PC-9 (cell line): ENCODE results near the gene MAVS. TPM values are rescaled to one million over a fixed set of nuclear protein-coding genes. Genes with fewer than 3 reads are reported as not detected.
A peak's percentile ranks its signal among the peaks of the same experiment; 100 is the strongest.

Experiments
- Bru-seq: library from RNA; stranded (reverse); fragments of 400-500 nt; gene quantifications from one replicate; lab custom pipeline; 2021; lab: Mats Ljungman, UMichigan
- BruChase-seq, 2 experiments: library from RNA; stranded (reverse); fragments of 400-500 nt; gene quantifications; one replicate each; lab custom pipeline; 2021; lab: Mats Ljungman, UMichigan
- BruUV-seq: library from RNA; stranded (reverse); fragments of 400-500 nt; replicated peaks from 2 replicates; lab custom pipeline; 2021; lab: Mats Ljungman, UMichigan
- CTCF ChIA-PET: fragments of 300-600 bp; sonication (Branson Sonifier 250); formaldehyde crosslinking; loops from one replicate; lab custom pipeline; 2022; ENCODE audit warnings: antibody characterized with exemption; lab: Charles Lee
- POLR2A ChIA-PET: fragments of 300-600 bp; sonication (Branson Sonifier 250); formaldehyde crosslinking; loops from one replicate; lab custom pipeline; 2022; ENCODE audit warnings: antibody characterized with exemption; ENCODE audit not compliant: unreplicated experiment; lab: Charles Lee
- DNase-seq, 2 experiments: peaks; one replicate each; pipeline versions ENCODE4 v3.0.0 to v3.0.0-alpha.2; 2015 to 2022; ENCODE audit warnings: mixed read lengths in 1 of 2
- H2AFZ ChIP-seq: fragments of 200-600 bp; sonication (generic); 2 replicates; pipeline ENCODE4 v1.8.1; 2017; ENCODE audit warnings: antibody characterized with exemption
- H3F3A ChIP-seq: fragments of 200-600 bp; sonication (generic); 2 replicates; pipeline ENCODE4 v1.8.1; 2017; ENCODE audit warnings: antibody characterized with exemption, mild to moderate bottlenecking, low read depth; ENCODE audit not compliant: insufficient read depth
- H3K27ac ChIP-seq: fragments of 200-600 bp; sonication (generic); 2 replicates; pipeline ENCODE4 v1.6.1; 2016; ENCODE audit warnings: mixed run types
- H3K27me3 ChIP-seq: fragments of 200-600 bp; sonication (generic); 2 replicates; pipeline ENCODE4 v1.6.1; 2016; ENCODE audit warnings: low read depth, mixed run types; ENCODE audit not compliant: insufficient read depth
- H3K36me3 ChIP-seq: fragments of 200-600 bp; sonication (generic); 2 replicates; pipeline ENCODE4 v1.6.1; 2016; ENCODE audit warnings: low read depth, mixed run types
- H3K4me1 ChIP-seq: fragments of 200-600 bp; sonication (generic); replicated peaks from 2 replicates; pipeline ENCODE4 v1.6.1; 2016; ENCODE audit warnings: mixed run types; ENCODE audit not compliant: insufficient read depth
- H3K4me2 ChIP-seq: fragments of 200-600 bp; sonication (generic); 2 replicates; pipeline ENCODE4 v1.6.1; 2017; ENCODE audit warnings: mixed run types
- H3K4me3 ChIP-seq: fragments of 200-600 bp; sonication (generic); 2 replicates; pipeline ENCODE4 v1.6.1; 2016; ENCODE audit warnings: mixed run types
- H3K79me2 ChIP-seq: fragments of 200-600 bp; sonication (generic); 2 replicates; pipeline ENCODE4 v1.6.1; 2017; ENCODE audit warnings: low read depth, mixed run types
- H3K9me2 ChIP-seq: fragments of 200-600 bp; sonication (generic); 2 replicates; pipeline ENCODE4 v1.8.1; 2017; ENCODE audit warnings: mild to moderate bottlenecking; ENCODE audit not compliant: insufficient read depth
- H3K9me3 ChIP-seq: fragments of 200-600 bp; sonication (generic); 2 replicates; pipeline ENCODE4 v1.8.1; 2016; ENCODE audit warnings: low read depth; ENCODE audit not compliant: insufficient read depth
- H4K20me1 ChIP-seq: fragments of 200-600 bp; sonication (generic); 2 replicates; pipeline ENCODE4 v1.8.1; 2017; ENCODE audit not compliant: insufficient read depth
- CTCF ChIP-seq: fragments of 200-600 bp; sonication (generic); conservative IDR thresholded peaks from 2 replicates; pipeline ENCODE4 v1.6.1; 2017; ENCODE audit warnings: mixed run types, antibody characterized with exemption, mild to moderate bottlenecking, moderate library complexity
- EZH2 ChIP-seq: fragments of 200-600 bp; sonication (generic); IDR thresholded peaks from 2 replicates; pipeline ENCODE4 v1.8.0; 2017; ENCODE audit warnings: antibody characterized with exemption, low read depth
- intact Hi-C: fragments of 100-400 bp; cut with micrococcal nuclease; formaldehyde crosslinking; loops from one replicate; pipeline ENCODE4 v1.10.0; 2022; ENCODE audit not compliant: unreplicated experiment
- long read RNA-seq: library from polyadenylated mRNA; stranded (forward); transcript quantifications from one replicate; pipeline ENCODE4 v2.0.0, GENCODE V29; 2022
- total RNA-seq: library from RNA; stranded (reverse); gene quantifications from 2 replicates; pipeline ENCODE4 v1.2.3, GENCODE V29; 2021

Gene MAVS
- 53.6 and 61.3 TPM in 2 replicates for total RNA-seq
- Bru-seq, nascent RNA = percentile 81 among the genes with signal in this experiment
- BruChase-seq, experiment 1, labeled RNA remaining after a 2-hour chase = percentile 91 among the genes with signal in this experiment
- BruChase-seq, experiment 2, labeled RNA remaining after a 6-hour chase = percentile 96 among the genes with signal in this experiment
- long read RNA-seq, full-length matches to known transcripts = 16 of 45 reads
- long read RNA-seq, partial matches to known transcripts = 5 of 45 reads
- long read RNA-seq, other reads (novel, unspliced or antisense) = 24 of 45 reads

- H4K20me1 ChIP-seq = peaks cover 7% of the 10 kb centered on the region; the same call in 1 of the 2 replicates
- ChIA-PET POLR2A (no interaction called here), CTCF (interaction anchor here (0.6 kb wide), 1 partner anchor 28 kb away, joined by 4 read pairs; no protein-coding TSS in a partner anchor)
- intact Hi-C loops = loop anchor here (1.0 to 10.0 kb wide), 3 partner anchors 27 to 132 kb away; partner anchors contain the start of genes AP5S1, CENPB and SIGLEC1
- no peaks in the 10 kb centered on the region for H3K9me3 ChIP-seq
- DNase-seq = peak; percentile 66 to 91
- no peaks in the 10 kb centered on the region for H3K9me2 ChIP-seq
- H3K4me2 ChIP-seq = peak within 1 kb of the TSS; percentile 99
- H3K79me2 ChIP-seq = peaks cover 46% of the 10 kb centered on the region
- peaks cover 54% of the 10 kb centered on the region for H3K4me1 ChIP-seq
- peak within 1 kb of the TSS; percentile 99 for H2AFZ ChIP-seq
- no peak for TF ChIP-seq EZH2
- no peak for TF ChIP-seq CTCF
- H3F3A ChIP-seq = peaks cover 36% of the 10 kb centered on the region; the same call in 1 of the 2 replicates
- H3K27ac ChIP-seq = peak within 1 kb of the TSS; percentile 88
- no TSS peak for BruUV-seq
- H3K27me3 ChIP-seq = no peaks in the 10 kb centered on the region
- H3K4me3 ChIP-seq = peak within 1 kb of the TSS; percentile 100
- H3K36me3 ChIP-seq = no peaks in the 10 kb centered on the region
These were observed at the start of gene MAVS for GRCh38 chr20:3846740-3847428. TSS of gene MAVS (plus strand) at chr20:3846834. CDS start at chr20:3854625, 7,791 bp downstream.

GRCh38 chr20:3797226-3797545 lies 49.4 kb upstream of the MAVS start:
- Histone ChIP-seq H4K20me1 (no peaks in the 10 kb centered on the region), H3K79me2 (peaks cover 17% of the 10 kb centered on the region), H3K27ac (no peak overlapping the region), H3K4me1 (peaks cover 15% of the 10 kb centered on the region), H3K9me2 (no peaks in the 10 kb centered on the region), H3K9me3 (no peaks in the 10 kb centered on the region), H3K4me2 (peak overlapping the region; percentile 79), H2AFZ (no peak overlapping the region), H3K4me3 (peak overlapping the region; percentile 95), H3K36me3 (no peaks in the 10 kb centered on the region), H3F3A (no peaks in the 10 kb centered on the region), H3K27me3 (no peaks in the 10 kb centered on the region)
- no peak for TF ChIP-seq EZH2
- TF ChIP-seq CTCF = no peak
- BruUV-seq = no TSS peak
- intact Hi-C loops = loop anchor here (1.0 kb wide), 1 partner anchor 14 kb away; no protein-coding TSS in a partner anchor
- POLR2A ChIA-PET = no interaction called here
- CTCF ChIA-PET = no interaction called here
- no peak for DNase-seq

GRCh38 chr20:3797592-3798372 lies 48.9 kb upstream of the MAVS start:
- H3K36me3 ChIP-seq = no peaks in the 10 kb centered on the region
- peak in 1 of 2 experiments; percentile 48 for DNase-seq
- H3K4me2 ChIP-seq = peak overlapping the region; percentile 79
- CTCF ChIA-PET = no interaction called here
- no TSS peak for BruUV-seq
- H3K79me2 ChIP-seq = peaks cover 17% of the 10 kb centered on the region
- POLR2A ChIA-PET = no interaction called here
- no peaks in the 10 kb centered on the region for H3F3A ChIP-seq
- no peaks in the 10 kb centered on the region for H4K20me1 ChIP-seq
- H2AFZ ChIP-seq = no peak overlapping the region
- H3K9me3 ChIP-seq = no peaks in the 10 kb centered on the region
- H3K27ac ChIP-seq = no peak overlapping the region
- peaks cover 15% of the 10 kb centered on the region for H3K4me1 ChIP-seq
- no peaks in the 10 kb centered on the region for H3K27me3 ChIP-seq
- intact Hi-C loops = loop anchor here (1.0 kb wide), 1 partner anchor 14 kb away; no protein-coding TSS in a partner anchor
- H3K4me3 ChIP-seq = peak overlapping the region; percentile 95; the same call in 1 of the 2 replicates
- no peaks in the 10 kb centered on the region for H3K9me2 ChIP-seq
- no peak for TF ChIP-seq CTCF
- no peak for TF ChIP-seq EZH2
